Measurements from ENCODE around the gene PARVA.

The PARVA gene

GRCh38 chr11:12434325-12434654 lies 56.9 kb downstream of the PARVA start:
- no peak for ATAC-seq
- TF ChIP-seq BACH2 (CRISPR knock-in tag; IDR thresholded peaks at IDR 0.05; ENCODE audit: borderline replicate concordance) (no peak), OSR1 (CRISPR knock-in tag; IDR thresholded peaks at IDR 0.05) (no peak), ZNF70 (CRISPR knock-in tag; IDR thresholded peaks at IDR 0.05) (no peak), PATZ1 (CRISPR knock-in tag; IDR thresholded peaks at IDR 0.05; ENCODE audit: borderline replicate concordance) (no peak), CSDC2 (CRISPR knock-in tag; IDR thresholded peaks at IDR 0.05) (no peak), SNAI2 (CRISPR knock-in tag; IDR thresholded peaks at IDR 0.05) (no peak), ZFP3 (CRISPR knock-in tag; IDR thresholded peaks at IDR 0.05) (no peak), ISL1 (CRISPR knock-in tag; IDR thresholded peaks at IDR 0.05) (no peak), ARNTL (CRISPR knock-in tag; IDR thresholded peaks at IDR 0.05; ENCODE audit: borderline replicate concordance, low read depth) (no peak)
- TF ChIP-seq, protein P1, sequence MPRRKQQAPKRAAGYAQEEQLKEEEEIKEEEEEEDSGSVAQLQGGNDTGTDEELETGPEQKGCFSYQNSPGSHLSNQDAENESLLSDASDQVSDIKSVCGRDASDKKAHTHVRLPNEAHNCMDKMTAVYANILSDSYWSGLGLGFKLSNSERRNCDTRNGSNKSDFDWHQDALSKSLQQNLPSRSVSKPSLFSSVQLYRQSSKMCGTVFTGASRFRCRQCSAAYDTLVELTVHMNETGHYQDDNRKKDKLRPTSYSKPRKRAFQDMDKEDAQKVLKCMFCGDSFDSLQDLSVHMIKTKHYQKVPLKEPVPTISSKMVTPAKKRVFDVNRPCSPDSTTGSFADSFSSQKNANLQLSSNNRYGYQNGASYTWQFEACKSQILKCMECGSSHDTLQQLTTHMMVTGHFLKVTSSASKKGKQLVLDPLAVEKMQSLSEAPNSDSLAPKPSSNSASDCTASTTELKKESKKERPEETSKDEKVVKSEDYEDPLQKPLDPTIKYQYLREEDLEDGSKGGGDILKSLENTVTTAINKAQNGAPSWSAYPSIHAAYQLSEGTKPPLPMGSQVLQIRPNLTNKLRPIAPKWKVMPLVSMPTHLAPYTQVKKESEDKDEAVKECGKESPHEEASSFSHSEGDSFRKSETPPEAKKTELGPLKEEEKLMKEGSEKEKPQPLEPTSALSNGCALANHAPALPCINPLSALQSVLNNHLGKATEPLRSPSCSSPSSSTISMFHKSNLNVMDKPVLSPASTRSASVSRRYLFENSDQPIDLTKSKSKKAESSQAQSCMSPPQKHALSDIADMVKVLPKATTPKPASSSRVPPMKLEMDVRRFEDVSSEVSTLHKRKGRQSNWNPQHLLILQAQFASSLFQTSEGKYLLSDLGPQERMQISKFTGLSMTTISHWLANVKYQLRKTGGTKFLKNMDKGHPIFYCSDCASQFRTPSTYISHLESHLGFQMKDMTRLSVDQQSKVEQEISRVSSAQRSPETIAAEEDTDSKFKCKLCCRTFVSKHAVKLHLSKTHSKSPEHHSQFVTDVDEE (CRISPR knock-in tag; IDR thresholded peaks at IDR 0.05) = no peak

DNA sequence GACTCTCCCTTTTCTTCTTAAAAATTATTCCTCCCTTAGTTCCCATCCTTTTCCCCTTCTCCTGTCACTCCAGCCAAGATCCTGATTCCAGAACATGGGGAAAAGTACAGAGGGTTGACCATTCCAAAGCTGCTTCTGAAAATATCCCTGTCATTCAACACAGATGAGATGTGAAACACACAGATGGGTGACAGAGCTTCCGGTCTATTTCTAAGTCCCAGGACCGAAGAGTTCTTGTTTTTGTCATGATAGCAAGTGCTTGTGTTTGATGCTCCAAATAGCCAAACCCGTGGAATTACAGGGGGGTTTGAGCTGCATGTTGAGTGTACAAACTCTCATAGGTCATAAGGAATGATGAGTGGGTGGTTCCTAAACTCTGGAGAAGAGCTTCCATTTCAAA lies 57.9 kb downstream of the PARVA start:
- TF ChIP-seq, protein P2, sequence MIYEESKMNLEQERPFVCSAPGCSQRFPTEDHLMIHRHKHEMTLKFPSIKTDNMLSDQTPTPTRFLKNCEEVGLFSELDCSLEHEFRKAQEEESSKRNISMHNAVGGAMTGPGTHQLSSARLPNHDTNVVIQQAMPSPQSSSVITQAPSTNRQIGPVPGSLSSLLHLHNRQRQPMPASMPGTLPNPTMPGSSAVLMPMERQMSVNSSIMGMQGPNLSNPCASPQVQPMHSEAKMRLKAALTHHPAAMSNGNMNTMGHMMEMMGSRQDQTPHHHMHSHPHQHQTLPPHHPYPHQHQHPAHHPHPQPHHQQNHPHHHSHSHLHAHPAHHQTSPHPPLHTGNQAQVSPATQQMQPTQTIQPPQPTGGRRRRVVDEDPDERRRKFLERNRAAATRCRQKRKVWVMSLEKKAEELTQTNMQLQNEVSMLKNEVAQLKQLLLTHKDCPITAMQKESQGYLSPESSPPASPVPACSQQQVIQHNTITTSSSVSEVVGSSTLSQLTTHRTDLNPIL (CRISPR knock-in tag; IDR thresholded peaks at IDR 0.05; ENCODE audit: low read depth) = no peak
- TF ChIP-seq PPARA (CRISPR knock-in tag; IDR thresholded peaks at IDR 0.05; ENCODE audit: borderline replicate concordance) (no peak), ZC3H10 (CRISPR knock-in tag; IDR thresholded peaks at IDR 0.05) (no peak), ZFP30 (CRISPR knock-in tag; IDR thresholded peaks at IDR 0.05) (no peak), SNAI2 (CRISPR knock-in tag; IDR thresholded peaks at IDR 0.05) (no peak), BACH2 (CRISPR knock-in tag; IDR thresholded peaks at IDR 0.05; ENCODE audit: borderline replicate concordance) (no peak), TCF4 (CRISPR knock-in tag; IDR thresholded peaks at IDR 0.05; ENCODE audit: borderline replicate concordance) (no peak)
- ATAC-seq = no peak

- ATAC-seq = no peak
- TF ChIP-seq ZFP3 (CRISPR knock-in tag; IDR thresholded peaks at IDR 0.05) (no peak), ESRRG (CRISPR knock-in tag; IDR thresholded peaks at IDR 0.05) (no peak), ARNTL (CRISPR knock-in tag; IDR thresholded peaks at IDR 0.05; ENCODE audit: borderline replicate concordance, low read depth) (no peak), ZNF565 (CRISPR knock-in tag; conservative IDR thresholded peaks at IDR 0.05; ENCODE audit: low read depth) (no peak), TCF4 (CRISPR knock-in tag; IDR thresholded peaks at IDR 0.05; ENCODE audit: borderline replicate concordance) (no peak), ZFP30 (CRISPR knock-in tag; IDR thresholded peaks at IDR 0.05) (no peak), TOX (CRISPR knock-in tag; IDR thresholded peaks at IDR 0.05; ENCODE audit: borderline replicate concordance) (no peak), ISL1 (CRISPR knock-in tag; IDR thresholded peaks at IDR 0.05) (no peak), CSDC2 (CRISPR knock-in tag; IDR thresholded peaks at IDR 0.05) (no peak), GLIS3 (CRISPR knock-in tag; IDR thresholded peaks at IDR 0.05) (no peak), CSRNP3 (CRISPR knock-in tag; IDR thresholded peaks at IDR 0.05) (no peak)
- TF ChIP-seq, protein P1 (CRISPR knock-in tag; IDR thresholded peaks at IDR 0.05) = no peak
- TF ChIP-seq, protein P2 (CRISPR knock-in tag; IDR thresholded peaks at IDR 0.05; ENCODE audit: low read depth) = no peak
Measured at GRCh38 chr11:12436266-12436665, 58.9 kb downstream of the PARVA start.
